ENCODE data around the gene TREH. TPM values are rescaled to one million over a fixed set of nuclear protein-coding genes. Genes with fewer than 3 reads are reported as not detected.
"Not testable (repeated sequence)": the region's sequence is repeated elsewhere in the genome, so short reads cannot be mapped to it uniquely, and the experiment has no call there.

TREH gene
- total RNA-seq, 1 donor from 2014 or later: not detected

- FAIRE-seq (no peak), DNase-seq (ENCODE audit: low read depth) (peak; percentile 30)
- TF ChIP-seq, protein P1, sequence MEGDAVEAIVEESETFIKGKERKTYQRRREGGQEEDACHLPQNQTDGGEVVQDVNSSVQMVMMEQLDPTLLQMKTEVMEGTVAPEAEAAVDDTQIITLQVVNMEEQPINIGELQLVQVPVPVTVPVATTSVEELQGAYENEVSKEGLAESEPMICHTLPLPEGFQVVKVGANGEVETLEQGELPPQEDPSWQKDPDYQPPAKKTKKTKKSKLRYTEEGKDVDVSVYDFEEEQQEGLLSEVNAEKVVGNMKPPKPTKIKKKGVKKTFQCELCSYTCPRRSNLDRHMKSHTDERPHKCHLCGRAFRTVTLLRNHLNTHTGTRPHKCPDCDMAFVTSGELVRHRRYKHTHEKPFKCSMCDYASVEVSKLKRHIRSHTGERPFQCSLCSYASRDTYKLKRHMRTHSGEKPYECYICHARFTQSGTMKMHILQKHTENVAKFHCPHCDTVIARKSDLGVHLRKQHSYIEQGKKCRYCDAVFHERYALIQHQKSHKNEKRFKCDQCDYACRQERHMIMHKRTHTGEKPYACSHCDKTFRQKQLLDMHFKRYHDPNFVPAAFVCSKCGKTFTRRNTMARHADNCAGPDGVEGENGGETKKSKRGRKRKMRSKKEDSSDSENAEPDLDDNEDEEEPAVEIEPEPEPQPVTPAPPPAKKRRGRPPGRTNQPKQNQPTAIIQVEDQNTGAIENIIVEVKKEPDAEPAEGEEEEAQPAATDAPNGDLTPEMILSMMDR (IDR thresholded peaks at IDR 0.05; ENCODE audit: insufficient read depth, low read length, severe bottlenecking): no peak
Measured at GRCh38 chr11:118715837-118716260, 36.4 kb upstream of the TREH start.

GRCh38 chr11:118715245-118715831 is 35.9 kb upstream of the TREH start:
- Histone ChIP-seq H3K36me3 (ENCODE audit: control insufficient read depth, insufficient read depth, low read length) (no peaks in the 10 kb centered on the region), H3K27me3 (ENCODE audit: control insufficient read depth, insufficient read depth, low read length) (no peaks in the 10 kb centered on the region), H3K4me3 (ENCODE audit: low read depth, low read length) (no peak overlapping the region)
- FAIRE-seq (no peak), DNase-seq (ENCODE audit: low read depth) (no peak)
- TF ChIP-seq, protein P1 (IDR thresholded peaks at IDR 0.05; ENCODE audit: insufficient read depth, low read length, severe bottlenecking): no peak

More at GRCh38 chr11:118715837-118716260, 36.4 kb upstream of the TREH start:
- Histone ChIP-seq H3K36me3 (ENCODE audit: control insufficient read depth, insufficient read depth, low read length) (no peaks in the 10 kb centered on the region), H3K27me3 (ENCODE audit: control insufficient read depth, insufficient read depth, low read length) (no peaks in the 10 kb centered on the region), H3K4me3 (ENCODE audit: low read depth, low read length) (no peak overlapping the region)

GRCh38 chr11:118714816-118715215 is 35.4 kb upstream of the TREH start:
- TF ChIP-seq, protein P1 (IDR thresholded peaks at IDR 0.05; ENCODE audit: insufficient read depth, low read length, severe bottlenecking): no peak
- FAIRE-seq (no peak), DNase-seq (ENCODE audit: low read depth) (no peak)
- H3K36me3 ChIP-seq (ENCODE audit: control insufficient read depth, insufficient read depth, low read length): no peaks in the 10 kb centered on the region
- H3K27me3 ChIP-seq (ENCODE audit: control insufficient read depth, insufficient read depth, low read length): no peaks in the 10 kb centered on the region
- no peak overlapping the region for H3K4me3 ChIP-seq (ENCODE audit: low read depth, low read length)

DNA sequence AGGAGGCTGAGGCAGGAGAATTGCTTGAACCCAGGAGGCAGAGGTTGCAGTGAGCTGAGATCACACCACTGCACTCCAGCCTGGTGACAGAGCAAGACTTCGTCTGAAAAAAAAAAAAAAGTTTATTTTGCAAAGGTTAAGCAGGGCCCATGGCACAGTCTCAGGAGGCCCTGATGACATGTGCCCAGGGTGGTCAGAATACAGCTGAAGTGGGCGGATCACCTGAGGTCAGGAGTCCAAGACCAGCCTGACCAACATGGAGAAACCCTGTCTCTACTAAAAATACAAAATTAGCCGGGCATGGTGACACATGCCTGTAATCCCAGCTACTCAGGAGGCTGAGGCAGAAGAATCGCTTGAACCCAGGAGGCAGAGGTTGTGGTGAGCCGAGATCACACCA is 35.0 kb upstream of the TREH start:
- H3K4me3 ChIP-seq (ENCODE audit: low read depth, low read length); H3K36me3 ChIP-seq (ENCODE audit: control insufficient read depth, insufficient read depth, low read length); H3K27me3 ChIP-seq (ENCODE audit: control insufficient read depth, insufficient read depth, low read length); FAIRE-seq; DNase-seq (ENCODE audit: low read depth): not testable (repeated sequence)

DNA sequence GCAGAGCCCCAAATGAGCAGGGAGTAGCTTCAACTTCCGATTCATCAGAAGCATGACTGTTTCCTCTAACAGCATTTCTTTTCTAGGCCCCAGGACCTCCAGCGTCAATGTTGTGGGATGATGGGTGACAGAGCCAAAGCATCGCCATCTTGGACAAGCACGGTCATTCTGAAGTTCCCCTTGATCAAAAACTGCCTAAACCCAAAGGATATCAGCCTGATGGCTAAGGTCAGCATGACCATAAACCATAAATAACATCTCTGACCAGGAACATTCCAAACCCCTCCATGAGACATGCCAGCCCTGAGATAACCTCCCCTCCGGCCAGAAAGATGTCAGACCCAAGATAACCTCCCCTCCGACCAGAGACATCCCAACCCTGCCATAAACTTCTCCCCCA is 28.8 kb upstream of the TREH start:
- FAIRE-seq (no peak), DNase-seq (ENCODE audit: low read depth) (no peak)
- TF ChIP-seq, protein P1 (IDR thresholded peaks at IDR 0.05; ENCODE audit: insufficient read depth, low read length, severe bottlenecking): no peak
- Histone ChIP-seq H3K4me3 (ENCODE audit: low read depth, low read length) (no peak overlapping the region), H3K36me3 (ENCODE audit: control insufficient read depth, insufficient read depth, low read length) (no peaks in the 10 kb centered on the region), H3K27me3 (ENCODE audit: control insufficient read depth, insufficient read depth, low read length) (no peaks in the 10 kb centered on the region)

GRCh38 chr11:118706546-118706825 is 27.0 kb upstream of the TREH start:
- Histone ChIP-seq H3K36me3 (ENCODE audit: control insufficient read depth, insufficient read depth, low read length) (no peaks in the 10 kb centered on the region), H3K4me3 (ENCODE audit: low read depth, low read length) (no peak overlapping the region), H3K27me3 (ENCODE audit: control insufficient read depth, insufficient read depth, low read length) (no peaks in the 10 kb centered on the region)
- DNase-seq (ENCODE audit: low read depth) (no peak), FAIRE-seq (no peak)
- TF ChIP-seq, protein P1 (IDR thresholded peaks at IDR 0.05; ENCODE audit: insufficient read depth, low read length, severe bottlenecking): no peak

All from bronchial epithelial cell (primary cell).